Gastrocnemius medialis (tissue), 4 donors: ENCODE results near the gene KDM8. TPM values are rescaled to one million over a fixed set of nuclear protein-coding genes. Genes with fewer than 3 reads are reported as not detected.

Source experiments
- ATAC-seq, 2 donors: fragments of 150-250 bp; one replicate each; pipeline ENCODE4 v1.9.1; 2016
- DNase-seq, 2 donors: peaks; one replicate each; pipeline ENCODE4 v3.0.0-alpha.2; 2019
- H3K27ac ChIP-seq, 4 donors: fragments of 200-600 bp; sonication (generic); 1 replicate in 1 of 4; 2 replicates in 3 of 4; pipeline ENCODE4 v1.5.1; 2016 to 2018; ENCODE audit warnings: mild to moderate bottlenecking in 2 of 4, moderate library complexity in 1 of 4
- H3K27me3 ChIP-seq, 3 donors: fragments of 200-600 bp; sonication (generic) in 2 of 3; 1 replicate in 1 of 3; 2 replicates in 2 of 3; pipeline versions ENCODE4 v1.5.1 to v1.6.0; 2016 to 2019; ENCODE audit warnings: mild to moderate bottlenecking in 1 of 3, moderate library complexity in 1 of 3
- H3K36me3 ChIP-seq, 2 donors: fragments of 200-600 bp; sonication (generic) in 1 of 2; one replicate each; pipeline ENCODE4 v1.5.1; 2017 to 2018
- H3K4me1 ChIP-seq, 2 donors: fragments of 200-600 bp; sonication (generic) in 1 of 2; one replicate each; pipeline ENCODE4 v1.5.1; 2016 to 2017; ENCODE audit warnings: mild to moderate bottlenecking in 2 of 2
- H3K4me3 ChIP-seq, 4 donors: fragments of 200-600 bp; sonication (generic) in 3 of 4; 1 replicate in 1 of 4; 2 replicates in 3 of 4; pipeline ENCODE4 v1.5.1; 2016 to 2019; ENCODE audit warnings: mild to moderate bottlenecking in 2 of 4
- H3K9me3 ChIP-seq, 3 donors: fragments of 200-600 bp; sonication (generic) in 2 of 3; 1 replicate in 1 of 3; 2 replicates in 2 of 3; pipeline ENCODE4 v1.5.1; 2016 to 2019
- CTCF ChIP-seq, 5 experiments: fragments of 450-650 bp in 3 of 5; fragments of 200-600 bp in 2 of 5; sonication (generic) in 2 of 5; IDR thresholded peaks in 4 of 5; conservative IDR thresholded peaks in 1 of 5; 1 replicate in 4 of 5; 2 replicates in 1 of 5; pipeline ENCODE4 v1.5.1; 2016 to 2019; ENCODE audit warnings: antibody characterized with exemption in 5 of 5, mild to moderate bottlenecking in 3 of 5, moderate library complexity in 3 of 5
- POLR2A ChIP-seq, 2 donors: fragments of 450-650 bp; IDR thresholded peaks; one replicate each; pipeline ENCODE4 v1.6.1; 2017; ENCODE audit warnings: antibody characterized with exemption in 2 of 2, mild to moderate bottlenecking in 2 of 2, moderate library complexity in 2 of 2
- in situ Hi-C, 4 donors: fragments of 200-750 bp; cut with MboI; loops; one replicate each; pipeline versions ENCODE4 v1.15.0 to v1.8.0; 2017; ENCODE audit warnings: low sequenced_read_pairs in 4 of 4
- intact Hi-C: fragments of 100-400 bp; cut with DNase I; formaldehyde crosslinking; loops from one replicate; pipeline ENCODE4 v1.15.1; 2023; ENCODE audit warnings: low total_unique reads
- total RNA-seq, 4 donors: library from RNA; depleted of rRNA; stranded (reverse); fragments of >200 nt; gene quantifications; one replicate each; pipeline versions ENCODE4 v1.1.0 to v1.2.3, GENCODE V29; 2016

The KDM8 gene
- total RNA-seq, 4 donors from 2014 or later, result 3.2 to 6.3 (median 5.1) TPM

DNA sequence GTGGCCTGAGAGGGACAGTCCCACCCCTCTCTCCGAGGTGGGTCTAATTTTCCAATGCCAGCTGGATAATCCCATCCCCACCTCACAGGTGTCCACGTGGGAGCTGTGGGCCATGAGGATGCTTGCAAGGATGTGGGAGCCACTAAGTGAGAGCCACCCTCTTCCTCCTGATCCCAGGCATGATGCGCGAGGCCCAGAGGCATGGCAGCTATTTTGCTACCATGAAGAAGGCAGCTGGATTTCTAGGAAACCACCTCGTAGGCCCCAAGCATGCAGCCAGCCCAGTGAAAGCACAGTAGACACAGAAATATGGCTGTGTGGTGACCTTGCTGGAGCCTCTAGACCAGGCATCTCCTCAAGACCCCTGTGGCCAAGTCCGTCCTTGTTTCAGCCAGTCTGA lies 20.4 kb downstream of the KDM8 start:
- no peaks in the 10 kb centered on the region for H3K9me3 ChIP-seq
- intact Hi-C loops (no loop called here), in situ Hi-C loops (loop anchor here in 1 of 4 donors (25.0 kb wide), 1 partner anchor 339 kb away; the partner anchor contains the start of gene KATNIP)
- no peaks in the 10 kb centered on the region for H3K36me3 ChIP-seq
- DNase-seq (no peak), ATAC-seq (no peak)
- H3K4me1 ChIP-seq, result peaks cover 12 to 20% of the 10 kb centered on the region in 2 donors
- H3K4me3 ChIP-seq, result no peak overlapping the region
- H3K27me3 ChIP-seq, result no peaks in the 10 kb centered on the region
- TF ChIP-seq CTCF (IDR thresholded peaks at IDR 0.05 in 4 of 5, conservative IDR thresholded peaks at IDR 0.05 in 1 of 5) (no peak), POLR2A (IDR thresholded peaks at IDR 0.05) (no peak)
- no peak overlapping the region for H3K27ac ChIP-seq

GRCh38 chr16:27224271-27224737 lies 21.0 kb downstream of the KDM8 start:
- intact Hi-C loops, result no loop called here
- in situ Hi-C loops, result loop anchor here in 1 of 4 donors (25.0 kb wide), 1 partner anchor 338 kb away; the partner anchor contains the start of gene KATNIP
- Histone ChIP-seq H3K4me1 (peaks cover 16 to 26% of the 10 kb centered on the region in 2 donors), H3K36me3 (no peaks in the 10 kb centered on the region), H3K27me3 (no peaks in the 10 kb centered on the region), H3K27ac (no peak overlapping the region), H3K4me3 (no peak overlapping the region), H3K9me3 (no peaks in the 10 kb centered on the region)
- DNase-seq (no peak), ATAC-seq (no peak)
- no peak for TF ChIP-seq CTCF (IDR thresholded peaks at IDR 0.05 in 4 of 5, conservative IDR thresholded peaks at IDR 0.05 in 1 of 5)
- TF ChIP-seq POLR2A (IDR thresholded peaks at IDR 0.05), result no peak

DNA sequence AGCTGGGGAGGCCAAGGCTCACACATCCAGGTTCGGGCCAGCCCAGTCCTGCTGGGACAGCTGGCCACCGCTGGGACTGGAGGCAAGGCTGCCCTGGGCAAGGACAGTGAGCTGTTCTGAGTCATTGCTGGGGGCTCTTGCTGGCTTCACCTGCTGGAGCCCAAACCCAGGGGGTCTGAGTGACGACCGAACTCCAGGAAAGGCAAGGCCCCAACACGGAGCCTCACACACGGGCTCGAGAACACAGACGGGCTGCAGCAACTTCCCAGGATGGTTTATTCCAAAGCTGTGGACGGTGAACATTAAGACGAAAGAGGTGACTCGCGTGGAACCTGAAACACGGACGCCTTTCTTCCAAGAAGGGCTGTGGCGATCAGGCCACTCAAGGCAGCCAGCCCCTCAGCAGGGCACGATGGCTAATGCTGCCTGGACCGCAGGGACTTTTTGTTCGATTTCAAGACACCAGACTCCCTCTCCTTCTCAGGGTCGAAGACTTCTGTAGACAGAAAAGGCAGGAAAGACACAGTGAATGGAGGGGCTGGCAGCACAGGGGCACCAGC lies 21.5 kb downstream of the KDM8 start:
- TF ChIP-seq CTCF (IDR thresholded peaks at IDR 0.05 in 4 of 5, conservative IDR thresholded peaks at IDR 0.05 in 1 of 5), result no peak
- Histone ChIP-seq H3K4me3 (no peak overlapping the region), H3K4me1 (peaks cover 22 to 31% of the 10 kb centered on the region in 2 donors), H3K36me3 (no peaks in the 10 kb centered on the region), H3K27me3 (no peaks in the 10 kb centered on the region), H3K27ac (no peak overlapping the region), H3K9me3 (no peaks in the 10 kb centered on the region)
- no peak for ATAC-seq
- intact Hi-C loops (no loop called here), in situ Hi-C loops (loop anchor here in 1 of 4 donors (25.0 kb wide), 2 partner anchors 137 to 337 kb away; partner anchors contain the start of gene KATNIP)
- no peak for DNase-seq

- no peak overlapping the region for H3K27ac ChIP-seq
- H3K36me3 ChIP-seq, result no peaks in the 10 kb centered on the region
- in situ Hi-C loops, result loop anchor here in 1 of 4 donors (25.0 kb wide), 1 partner anchor 137 kb away; no protein-coding TSS in a partner anchor
- DNase-seq, result no peak
- H3K4me1 ChIP-seq, result peaks cover 26 to 34% of the 10 kb centered on the region in 2 donors
- H3K9me3 ChIP-seq, result no peaks in the 10 kb centered on the region
- no peak overlapping the region for H3K4me3 ChIP-seq
- intact Hi-C loops, result no loop called here
- TF ChIP-seq CTCF (IDR thresholded peaks at IDR 0.05 in 4 of 5, conservative IDR thresholded peaks at IDR 0.05 in 1 of 5), result no peak
- ATAC-seq, result no peak
- H3K27me3 ChIP-seq, result no peaks in the 10 kb centered on the region
These were observed 22.4 kb downstream of the KDM8 start for GRCh38 chr16:27225536-27226360.
